Kidney (tissue), 14 donors: ENCODE measurements around the gene CPEB3. TPM values are rescaled to one million over a fixed set of nuclear protein-coding genes. Genes with fewer than 3 reads are reported as not detected.

Experiments
- DNase-seq, 5 donors: peaks; one replicate each; pipeline ENCODE4 v3.0.0-alpha.2; 2013 to 2020
- FAIRE-seq: peaks from 2 replicates; lab custom pipeline; 2012; peaks lifted over from hg19 to GRCh38; lab: Jason Lieb, UNC
- H3K27ac ChIP-seq, 2 donors: one replicate each; pipeline ENCODE4 v1.7.0; 2013; ENCODE audit warnings: low read depth in 2 of 2, low read length in 2 of 2, inconsistent platforms in 1 of 2
- H3K27me3 ChIP-seq: one replicate; pipeline ENCODE4 v1.7.1; 2013; ENCODE audit warnings: low read length, inconsistent platforms; ENCODE audit not compliant: control insufficient read depth, insufficient read depth
- H3K36me3 ChIP-seq, 3 donors: one replicate each; pipeline versions ENCODE4 v1.7.0 to v1.7.1; 2013; ENCODE audit warnings: low read length in 3 of 3, control low read depth in 1 of 3, inconsistent platforms in 1 of 3; ENCODE audit not compliant: insufficient read depth in 3 of 3, control insufficient read depth in 2 of 3
- H3K4me1 ChIP-seq, 3 donors: one replicate each; pipeline versions ENCODE4 v1.7.0 to v1.7.1; 2013; ENCODE audit warnings: low read length in 3 of 3, inconsistent platforms in 1 of 3, low read depth in 1 of 3; ENCODE audit not compliant: control insufficient read depth in 2 of 3, insufficient read depth in 2 of 3
- H3K4me3 ChIP-seq, 3 donors: one replicate each; pipeline versions ENCODE4 v1.7.0 to v1.8.1; 2013; ENCODE audit warnings: low read length in 3 of 3, control low read depth in 1 of 3, inconsistent platforms in 1 of 3
- H3K9ac ChIP-seq, 3 donors: one replicate each; pipeline versions ENCODE4 v1.7.0 to v1.7.1; 2013; ENCODE audit warnings: low read length in 3 of 3, control low read depth in 1 of 3, inconsistent platforms in 1 of 3
- H3K9me3 ChIP-seq, 3 donors: one replicate each; pipeline versions ENCODE4 v1.7.0 to v1.7.1; 2013; ENCODE audit warnings: low read length in 3 of 3, control low read depth in 1 of 3, inconsistent platforms in 1 of 3; ENCODE audit not compliant: control insufficient read depth in 2 of 3, insufficient read depth in 1 of 3
- CTCF ChIP-seq: IDR thresholded peaks from 3 replicates; pipeline ENCODE4 v1.5.1; 2012; ENCODE audit warnings: mild to moderate bottlenecking, moderate library complexity, borderline replicate concordance; ENCODE audit not compliant: insufficient read depth; ENCODE audit errors: extremely low read depth
- intact Hi-C: fragments of 100-400 bp; cut with DNase I; formaldehyde crosslinking; loops from one replicate; pipeline ENCODE4 v1.11.1; 2022
- polyA plus RNA-seq: library from polyadenylated mRNA; stranded (reverse); fragments of 350-450 nt; fragmentation: Illumina TruSeq; extraction: RNeasy Lipid Tissue Mini Kit (QIAGEN cat#74804); gene quantifications from one replicate; pipeline ENCODE4 v1.2.3, GENCODE V29; 2014; ENCODE audit warnings: low read depth, low replicate concordance; ENCODE audit not compliant: insufficient read depth
- total RNA-seq: library from RNA; stranded (reverse); fragmentation: NEBNext Ultra II Directional; extraction: Animal tissue kit (Norgen Biotek cat#: 25700); gene quantifications from one replicate; pipeline ENCODE4 v1.2.1, GENCODE V29; 2021
- donor health status: control.
- donor health status: control.
- donor health status: control.
- donor health status: control.
- donor health status: control.
- donor health status: DM: yes; HTN: yes; CAD: no.
- donor health status: Normal renal cell carcinoma (clear cell type).

The CPEB3 gene
- total and polyA plus RNA-seq, 2 donors from 2014 or later, result 2.3 to 7.4 TPM

- no peaks in the 10 kb centered on the region for H3K27me3 ChIP-seq
- no peak overlapping the region for H3K9ac ChIP-seq
- H3K36me3 ChIP-seq, result no peaks in the 10 kb centered on the region
- no peak for TF ChIP-seq CTCF
- H3K27ac ChIP-seq, result no peak overlapping the region
- no peaks in the 10 kb centered on the region for H3K4me1 ChIP-seq
- intact Hi-C loops, result no loop called here
- no peaks in the 10 kb centered on the region for H3K9me3 ChIP-seq
- no peak overlapping the region for H3K4me3 ChIP-seq
- FAIRE-seq (no peak), DNase-seq (no peak)
Observed at GRCh38 chr10:92327445-92328433, 36.9 kb upstream of the CPEB3 start.

- FAIRE-seq (no peak), DNase-seq (no peak)
- Histone ChIP-seq H3K4me1 (no peaks in the 10 kb centered on the region), H3K27ac (no peak overlapping the region), H3K4me3 (no peak overlapping the region), H3K27me3 (no peaks in the 10 kb centered on the region), H3K9ac (no peak overlapping the region), H3K9me3 (peaks cover 0 to 2% (median 0%) of the 10 kb centered on the region in 3 donors), H3K36me3 (no peaks in the 10 kb centered on the region)
- intact Hi-C loops, result no loop called here
- no peak for TF ChIP-seq CTCF
Observed at GRCh38 chr10:92323079-92323478, 32.2 kb upstream of the CPEB3 start.

- FAIRE-seq, result no peak
Observed at GRCh38 chr10:92316610-92317009, 25.7 kb upstream of the CPEB3 start.

More at GRCh38 chr10:92316610-92317009, 25.7 kb upstream of the CPEB3 start:
- no peak for TF ChIP-seq CTCF
- DNase-seq, result no peak
- Histone ChIP-seq H3K4me1 (no peaks in the 10 kb centered on the region), H3K27ac (no peak overlapping the region), H3K36me3 (no peaks in the 10 kb centered on the region), H3K27me3 (no peaks in the 10 kb centered on the region), H3K4me3 (no peak overlapping the region), H3K9me3 (peaks cover 0 to 2% (median 0%) of the 10 kb centered on the region in 3 donors), H3K9ac (no peak overlapping the region)
- intact Hi-C loops, result no loop called here
